IMR-90 (cell line): ENCODE data around the gene SEMA5A. TPM values are rescaled to one million over a fixed set of nuclear protein-coding genes. Genes with fewer than 3 reads are reported as not detected.

Experiments
- ATAC-seq: fragments of 200-7000 bp; cut with Tn5 transposase; 2 replicates; pipeline ENCODE4 v1.9.1; 2020; ENCODE audit warnings: low read depth, mild to moderate bottlenecking, moderate library complexity
- BruUV-seq: library from RNA; stranded (reverse); fragments of 400-500 nt; replicated peaks from 2 replicates; lab custom pipeline; 2021; lab: Mats Ljungman, UMichigan
- CTCF ChIA-PET: fragments of 300-600 bp; formaldehyde crosslinking; extraction: SDS; loops from one replicate; lab custom pipeline; 2021; ENCODE audit warnings: antibody characterized with exemption; lab: Yijun Ruan, JAX
- POLR2A ChIA-PET: fragments of 300-600 bp; sonication (Branson Sonifier 250); formaldehyde crosslinking; loops from one replicate; lab custom pipeline; 2022; ENCODE audit warnings: antibody characterized with exemption; ENCODE audit not compliant: unreplicated experiment; lab: Charles Lee
- DNase-seq: peaks from one replicate; pipeline ENCODE4 v3.0.0; 2013
- H2AFZ ChIP-seq: replicated peaks from 2 replicates; pipeline ENCODE3; 2013; ENCODE audit warnings: low read length, mild to moderate bottlenecking; ENCODE audit not compliant: poor library complexity
- H2AK5ac ChIP-seq: 2 replicates; pipeline ENCODE4 v1.6.1; 2013; ENCODE audit warnings: low read depth, low read length, inconsistent platforms
- H2AK9ac ChIP-seq: replicated peaks from 2 replicates; pipeline ENCODE3; 2013; ENCODE audit warnings: mild to moderate bottlenecking, low read depth, low read length, moderate library complexity; ENCODE audit not compliant: poor library complexity
- H2BK120ac ChIP-seq: 2 replicates; pipeline ENCODE4 v1.6.1; 2013; ENCODE audit warnings: low read depth, low read length, inconsistent platforms
- H2BK15ac ChIP-seq: 3 replicates; pipeline ENCODE4 v1.6.1; 2013; ENCODE audit warnings: low read depth, low read length, inconsistent platforms
- H2BK20ac ChIP-seq: 2 replicates; pipeline ENCODE4 v1.6.1; 2013; ENCODE audit warnings: low read depth, mild to moderate bottlenecking, inconsistent platforms, low read length, moderate library complexity
- H2BK5ac ChIP-seq: 2 replicates; pipeline ENCODE4 v1.6.1; 2013; ENCODE audit warnings: mild to moderate bottlenecking, low read depth, low read length, inconsistent platforms; ENCODE audit not compliant: poor library complexity, severe bottlenecking
- H3K14ac ChIP-seq: replicated peaks from 2 replicates; pipeline ENCODE4 v1.6.1; 2013; ENCODE audit warnings: low read depth, low read length, inconsistent platforms
- H3K18ac ChIP-seq: 2 replicates; pipeline ENCODE4 v1.6.1; 2013; ENCODE audit warnings: low read depth, low read length, control low read depth
- H3K23ac ChIP-seq: 2 replicates; pipeline ENCODE4 v1.6.1; 2013; ENCODE audit warnings: low read depth, low read length, inconsistent platforms
- H3K27ac ChIP-seq: 2 replicates; pipeline ENCODE4 v1.5.1; 2013; ENCODE audit warnings: mild to moderate bottlenecking, control low read depth, low read length; ENCODE audit not compliant: insufficient read depth
- H3K27me3 ChIP-seq: 2 replicates; pipeline ENCODE4 v1.6.1; 2013; ENCODE audit warnings: low read length; ENCODE audit not compliant: control insufficient read depth, insufficient read depth
- H3K36me3 ChIP-seq: 2 replicates; pipeline ENCODE4 v1.6.1; 2013; ENCODE audit warnings: low read length, mixed read lengths; ENCODE audit not compliant: control insufficient read depth, insufficient read depth
- H3K4ac ChIP-seq: 2 replicates; pipeline ENCODE4 v1.6.1; 2013; ENCODE audit warnings: low read depth, low read length, inconsistent platforms
- H3K4me1 ChIP-seq: 2 replicates; pipeline ENCODE4 v1.6.1; 2013; ENCODE audit warnings: low read length, mixed read lengths; ENCODE audit not compliant: control insufficient read depth, insufficient read depth
- H3K4me2 ChIP-seq: 2 replicates; pipeline ENCODE4 v1.6.1; 2013; ENCODE audit warnings: low read depth, mild to moderate bottlenecking, control low read depth, low read length, moderate library complexity
- H3K4me3 ChIP-seq: 2 replicates; pipeline ENCODE4 v1.5.1; 2013; ENCODE audit warnings: low read depth, mild to moderate bottlenecking, control low read depth, low read length, moderate library complexity; ENCODE audit not compliant: insufficient read depth
- H3K56ac ChIP-seq: 2 replicates; pipeline ENCODE4 v1.6.1; 2013; ENCODE audit warnings: low read length, inconsistent platforms; ENCODE audit not compliant: insufficient read depth; ENCODE audit errors: extremely low read depth
- H3K79me1 ChIP-seq, 2 experiments: 2 replicates each; pipeline ENCODE4 v1.6.1; 2013; ENCODE audit warnings: low read length in 2 of 2, inconsistent platforms in 1 of 2, low read depth in 1 of 2
- H3K9ac ChIP-seq: 2 replicates; pipeline ENCODE4 v1.6.1; 2013; ENCODE audit warnings: low read depth, low read length, control low read depth
- H3K9me1 ChIP-seq: 2 replicates; pipeline ENCODE4 v1.6.1; 2013; ENCODE audit warnings: low read length, inconsistent platforms; ENCODE audit not compliant: insufficient read depth
- H3K9me3 ChIP-seq: 2 replicates; pipeline ENCODE4 v1.6.1; 2013; ENCODE audit warnings: low read length; ENCODE audit not compliant: control insufficient read depth, insufficient read depth
- H4K20me1 ChIP-seq: 2 replicates; pipeline ENCODE4 v1.6.1; 2013; ENCODE audit warnings: low read length, inconsistent platforms; ENCODE audit not compliant: insufficient read depth
- H4K5ac ChIP-seq: 2 replicates; pipeline ENCODE4 v1.6.1; 2013; ENCODE audit warnings: mild to moderate bottlenecking, low read depth, low read length, control low read depth
- H4K8ac ChIP-seq, 2 experiments: 2 replicates each; pipeline ENCODE4 v1.6.1; 2013; ENCODE audit warnings: low read depth in 2 of 2, low read length in 2 of 2, control low read depth in 1 of 2, inconsistent platforms in 1 of 2
- H4K91ac ChIP-seq: 2 replicates; pipeline ENCODE4 v1.6.1; 2013; ENCODE audit warnings: low read depth, low read length, inconsistent platforms; ENCODE audit not compliant: insufficient read depth
- BHLHE40 ChIP-seq: fragments of 150-350 bp; IDR thresholded peaks from 2 replicates; pipeline ENCODE4 v1.6.1; 2016; ENCODE audit warnings: mild to moderate bottlenecking, low read depth, low read length
- CEBPB ChIP-seq: IDR thresholded peaks from 2 replicates; pipeline ENCODE4 v1.6.1; 2012; ENCODE audit warnings: low read depth, low read length, improper control_type of control experiment
- CHD1 ChIP-seq: IDR thresholded peaks from 2 replicates; pipeline ENCODE4 v1.6.1; 2012; ENCODE audit warnings: low read depth, low read length, improper control_type of control experiment
- CTCF ChIP-seq: conservative IDR thresholded peaks from 2 replicates; pipeline ENCODE4 v1.5.1; 2012; ENCODE audit warnings: mild to moderate bottlenecking, low read depth, low read length, improper control_type of control experiment
- ELK1 ChIP-seq: fragments of 150-350 bp; IDR thresholded peaks from 2 replicates; pipeline ENCODE4 v1.6.1; 2016; ENCODE audit warnings: low read depth, mild to moderate bottlenecking, low read length, moderate library complexity, borderline replicate concordance
- FOS ChIP-seq: fragments of 150-350 bp; IDR thresholded peaks from 2 replicates; pipeline ENCODE4 v1.6.1; 2016; ENCODE audit warnings: low read depth, low read length
- MAFK ChIP-seq: IDR thresholded peaks from 2 replicates; pipeline ENCODE4 v1.6.1; 2012; ENCODE audit warnings: low read depth, low read length, improper control_type of control experiment
- MAZ ChIP-seq: IDR thresholded peaks from 2 replicates; pipeline ENCODE4 v1.6.1; 2012; ENCODE audit warnings: low read depth, mild to moderate bottlenecking, low read length, improper control_type of control experiment, moderate library complexity, borderline replicate concordance
- MXI1 ChIP-seq: IDR thresholded peaks from 2 replicates; pipeline ENCODE4 v1.6.1; 2012; ENCODE audit warnings: low read depth, mild to moderate bottlenecking, low read length, moderate library complexity, borderline replicate concordance
- NFE2L2 ChIP-seq: fragments of 150-350 bp; IDR thresholded peaks from 2 replicates; pipeline ENCODE4 v1.6.1; 2016; ENCODE audit warnings: low read depth, mild to moderate bottlenecking, low read length
- POLR2A ChIP-seq: IDR thresholded peaks from 2 replicates; pipeline ENCODE4 v1.6.1; 2012; ENCODE audit warnings: mild to moderate bottlenecking, low read depth, low read length
- RAD21 ChIP-seq: IDR thresholded peaks from 2 replicates; pipeline ENCODE4 v1.6.1; 2012; ENCODE audit warnings: low read length, improper control_type of control experiment
- RCOR1 ChIP-seq: IDR thresholded peaks from 2 replicates; pipeline ENCODE4 v1.6.1; 2012; ENCODE audit warnings: mild to moderate bottlenecking, low read length, improper control_type of control experiment; ENCODE audit not compliant: insufficient replicate concordance
- RFX5 ChIP-seq: IDR thresholded peaks from 2 replicates; pipeline ENCODE4 v1.8.0; 2012; ENCODE audit warnings: low read depth, mild to moderate bottlenecking, low read length, moderate library complexity
- SMC3 ChIP-seq: fragments of 150-350 bp; IDR thresholded peaks from 2 replicates; pipeline ENCODE4 v1.6.1; 2016; ENCODE audit warnings: low read depth, mild to moderate bottlenecking, antibody characterized with exemption, low read length, moderate library complexity
- USF2 ChIP-seq: fragments of 150-350 bp; IDR thresholded peaks from 2 replicates; pipeline ENCODE4 v1.6.1; 2017; ENCODE audit warnings: mild to moderate bottlenecking, antibody characterized with exemption, low read length, low read depth
- whole genome bisulfite sequencing, 2 experiments: methylation state at CpG; one replicate each; pipeline versions ENCODE4 v1.1.5 to v1.1.7; 2013; ENCODE audit warnings: missing lambda C conversion rate in 2 of 2; ENCODE audit not compliant: insufficient read length in 1 of 2; ENCODE audit errors: extremely low coverage in 2 of 2; 5-methylcytosine and 5-hydroxymethylcytosine counted together
- dilution Hi-C: fragments of 300-500 bp; cut with HindIII; formaldehyde crosslinking; loops from one replicate; pipeline ENCODE4 v1.14.3; 2018; ENCODE audit warnings: low sequenced_read_pairs; ENCODE audit not compliant: unreplicated experiment
- in situ Hi-C: fragments of 300-500 bp; cut with MboI; formaldehyde crosslinking; loops from 3 replicates; pipeline ENCODE4 v1.14.3; 2019; ENCODE audit warnings: low sequenced_read_pairs, inconsistent platforms, mixed read lengths
- intact Hi-C: fragments of 100-400 bp; cut with micrococcal nuclease; formaldehyde crosslinking; loops from 2 replicates; pipeline ENCODE4 v1.10.0; 2022
- polyA plus RNA-seq, 3 experiments: library from polyadenylated mRNA; depleted of rRNA; stranded (reverse); fragments of >200 nt; gene quantifications; 2 replicates each; pipeline ENCODE4 v1.2.3, GENCODE V29; 2012; ENCODE audit warnings: low replicate concordance in 1 of 3
- total RNA-seq: library from RNA; depleted of rRNA; stranded (reverse); fragments of >200 nt; gene quantifications from 2 replicates; pipeline ENCODE4 v1.2.3, GENCODE V29; 2012

SEMA5A gene
- total and polyA plus RNA-seq, 2 of the 4 experiments (the other 2 are of a cell fraction) = 8.2 to 9.9 TPM

GRCh38 chr5:9444346-9444745 is 101.5 kb downstream of the SEMA5A start:
- Histone ChIP-seq H2AK9ac (no peak overlapping the region), H3K9me3 (peaks cover 2% of the 10 kb centered on the region; the same call in 1 of the 2 replicates), H3K4me1 (peaks cover 25% of the 10 kb centered on the region), H4K20me1 (peaks cover 9% of the 10 kb centered on the region; the same call in 1 of the 2 replicates), H3K18ac (no peak overlapping the region), H4K8ac (no peak overlapping the region), H2BK20ac (no peak overlapping the region), H3K4ac (no peak overlapping the region), H3K79me1 (peaks cover 16 to 73% of the 10 kb centered on the region in 2 experiments), H3K14ac (no peak overlapping the region), H2BK120ac (no peak overlapping the region), H3K27me3 (no peaks in the 10 kb centered on the region), H2AK5ac (no peak overlapping the region), H2AFZ (no peak overlapping the region), H3K27ac (no peak overlapping the region), H4K91ac (no peak overlapping the region), H3K4me2 (no peak overlapping the region), H3K56ac (no peak overlapping the region), H3K9ac (no peak overlapping the region), H3K36me3 (peaks cover 2% of the 10 kb centered on the region; the same call in 1 of the 2 replicates), H2BK15ac (no peak overlapping the region), H3K4me3 (no peak overlapping the region), H4K5ac (no peak overlapping the region), H2BK5ac (no peak overlapping the region), H3K23ac (no peak overlapping the region), H3K9me1 (peaks cover 21% of the 10 kb centered on the region; the same call in 1 of the 2 replicates)
- in situ Hi-C loops (no loop called here), intact Hi-C loops (no loop called here), dilution Hi-C loops (no loop called here)
- BruUV-seq = no TSS peak
- ChIA-PET POLR2A (no interaction called here), CTCF (no interaction called here)
- ATAC-seq (no peak), DNase-seq (no peak)
- WGBS, 2 experiments = no CpG with 5 or more reads among the region's 3 CpGs
- TF ChIP-seq SMC3 (no peak), MXI1 (no peak), CEBPB (no peak), USF2 (no peak), RCOR1 (no peak), MAFK (no peak), POLR2A (no peak), RFX5 (no peak), MAZ (no peak), BHLHE40 (no peak), NFE2L2 (no peak), CHD1 (no peak), RAD21 (no peak), FOS (no peak), CTCF (no peak), ELK1 (no peak)
